ENCODE measurements around the gene MRPS15.

MRPS15 gene

GRCh38 chr1:36432616-36433015, 31.6 kb downstream of the MRPS15 start:
- no peak overlapping the region for H3K27ac Mint-ChIP-seq
- H3K36me3 Mint-ChIP-seq, result peaks cover 9% of the 10 kb centered on the region
- no peaks in the 10 kb centered on the region for H3K27me3 Mint-ChIP-seq
- H3K4me1 Mint-ChIP-seq (ENCODE audit: low read depth), result no peaks in the 10 kb centered on the region
- H3K4me3 Mint-ChIP-seq, result no peak overlapping the region
- H3K9me3 Mint-ChIP-seq (ENCODE audit: low read depth), result no peaks in the 10 kb centered on the region

GRCh38 chr1:36425791-36426190, 38.4 kb downstream of the MRPS15 start:
- no peaks in the 10 kb centered on the region for H3K27me3 Mint-ChIP-seq
- H3K4me1 Mint-ChIP-seq (ENCODE audit: low read depth), result peaks cover 9% of the 10 kb centered on the region
- H3K27ac Mint-ChIP-seq, result no peak overlapping the region
- no peaks in the 10 kb centered on the region for H3K9me3 Mint-ChIP-seq (ENCODE audit: low read depth)
- no peak overlapping the region for H3K4me3 Mint-ChIP-seq
- H3K36me3 Mint-ChIP-seq, result peaks cover 1% of the 10 kb centered on the region

- Mint-ChIP-seq H3K36me3 (no peaks in the 10 kb centered on the region), H3K27ac (peak overlapping the region; percentile 95), H3K4me1 (ENCODE audit: low read depth) (peaks cover 27% of the 10 kb centered on the region), H3K4me3 (no peak overlapping the region), H3K27me3 (no peaks in the 10 kb centered on the region), H3K9me3 (ENCODE audit: low read depth) (no peaks in the 10 kb centered on the region)
Measured at GRCh38 chr1:36421649-36422048, 42.5 kb downstream of the MRPS15 start.

- Mint-ChIP-seq H3K4me3 (peak overlapping the region; percentile 76), H3K4me1 (ENCODE audit: low read depth) (peaks cover 27% of the 10 kb centered on the region), H3K27me3 (no peaks in the 10 kb centered on the region), H3K36me3 (no peaks in the 10 kb centered on the region), H3K27ac (peak overlapping the region; percentile 95), H3K9me3 (ENCODE audit: low read depth) (no peaks in the 10 kb centered on the region)
Measured at GRCh38 chr1:36420836-36421317, 43.3 kb downstream of the MRPS15 start.

- Mint-ChIP-seq H3K4me1 (ENCODE audit: low read depth) (peaks cover 27% of the 10 kb centered on the region), H3K4me3 (peak overlapping the region; percentile 76), H3K27ac (peak overlapping the region; percentile 95), H3K9me3 (ENCODE audit: low read depth) (no peaks in the 10 kb centered on the region), H3K27me3 (no peaks in the 10 kb centered on the region), H3K36me3 (no peaks in the 10 kb centered on the region)
Measured at GRCh38 chr1:36420409-36420808, 43.8 kb downstream of the MRPS15 start.

- Mint-ChIP-seq H3K27me3 (no peaks in the 10 kb centered on the region), H3K4me3 (no peak overlapping the region), H3K27ac (no peak overlapping the region), H3K4me1 (ENCODE audit: low read depth) (peaks cover 27% of the 10 kb centered on the region), H3K36me3 (no peaks in the 10 kb centered on the region), H3K9me3 (ENCODE audit: low read depth) (no peaks in the 10 kb centered on the region)
Measured at GRCh38 chr1:36419569-36419968, 44.6 kb downstream of the MRPS15 start.

GRCh38 chr1:36419140-36419539, 45.0 kb downstream of the MRPS15 start:
- no peaks in the 10 kb centered on the region for H3K36me3 Mint-ChIP-seq
- peaks cover 27% of the 10 kb centered on the region for H3K4me1 Mint-ChIP-seq (ENCODE audit: low read depth)
- no peak overlapping the region for H3K27ac Mint-ChIP-seq
- no peaks in the 10 kb centered on the region for H3K27me3 Mint-ChIP-seq
- H3K9me3 Mint-ChIP-seq (ENCODE audit: low read depth), result no peaks in the 10 kb centered on the region
- H3K4me3 Mint-ChIP-seq, result no peak overlapping the region

GRCh38 chr1:36417931-36418330, 46.3 kb downstream of the MRPS15 start:
- Mint-ChIP-seq H3K4me3 (no peak overlapping the region), H3K4me1 (ENCODE audit: low read depth) (peaks cover 27% of the 10 kb centered on the region), H3K27ac (no peak overlapping the region), H3K9me3 (ENCODE audit: low read depth) (no peaks in the 10 kb centered on the region), H3K27me3 (no peaks in the 10 kb centered on the region), H3K36me3 (no peaks in the 10 kb centered on the region)

GRCh38 chr1:36415661-36416326, 48.4 kb downstream of the MRPS15 start:
- Mint-ChIP-seq H3K4me1 (ENCODE audit: low read depth) (peaks cover 27% of the 10 kb centered on the region), H3K36me3 (no peaks in the 10 kb centered on the region), H3K4me3 (no peak overlapping the region), H3K27me3 (no peaks in the 10 kb centered on the region), H3K27ac (no peak overlapping the region), H3K9me3 (ENCODE audit: low read depth) (no peaks in the 10 kb centered on the region)

- H3K27ac Mint-ChIP-seq, result no peak overlapping the region
- H3K4me1 Mint-ChIP-seq (ENCODE audit: low read depth), result peaks cover 15% of the 10 kb centered on the region
- no peak overlapping the region for H3K4me3 Mint-ChIP-seq
- H3K36me3 Mint-ChIP-seq, result no peaks in the 10 kb centered on the region
- H3K27me3 Mint-ChIP-seq, result no peaks in the 10 kb centered on the region
- no peaks in the 10 kb centered on the region for H3K9me3 Mint-ChIP-seq (ENCODE audit: low read depth)
Measured at GRCh38 chr1:36414384-36414783, 49.8 kb downstream of the MRPS15 start.

- H3K27ac Mint-ChIP-seq, result no peak overlapping the region
- no peak overlapping the region for H3K4me3 Mint-ChIP-seq
Measured at GRCh38 chr1:36411674-36412648, 52.2 kb downstream of the MRPS15 start.

GRCh38 chr1:36408479-36408878, 55.7 kb downstream of the MRPS15 start:
- Mint-ChIP-seq H3K36me3 (no peaks in the 10 kb centered on the region), H3K9me3 (ENCODE audit: low read depth) (no peaks in the 10 kb centered on the region), H3K4me1 (ENCODE audit: low read depth) (peaks cover 9% of the 10 kb centered on the region), H3K4me3 (no peak overlapping the region), H3K27me3 (no peaks in the 10 kb centered on the region), H3K27ac (no peak overlapping the region)

More at GRCh38 chr1:36411674-36412648, 52.2 kb downstream of the MRPS15 start:
- Mint-ChIP-seq H3K27me3 (no peaks in the 10 kb centered on the region), H3K9me3 (ENCODE audit: low read depth) (no peaks in the 10 kb centered on the region), H3K4me1 (ENCODE audit: low read depth) (peaks cover 9% of the 10 kb centered on the region), H3K36me3 (no peaks in the 10 kb centered on the region)

- no peaks in the 10 kb centered on the region for H3K27me3 Mint-ChIP-seq
- H3K4me1 Mint-ChIP-seq (ENCODE audit: low read depth), result peaks cover 5% of the 10 kb centered on the region
- no peak overlapping the region for H3K4me3 Mint-ChIP-seq
- H3K9me3 Mint-ChIP-seq (ENCODE audit: low read depth), result no peaks in the 10 kb centered on the region
- no peaks in the 10 kb centered on the region for H3K36me3 Mint-ChIP-seq
- H3K27ac Mint-ChIP-seq, result no peak overlapping the region
Measured at GRCh38 chr1:36406440-36406839, 57.7 kb downstream of the MRPS15 start.
